H9 (cell line): ENCODE measurements around the gene THSD7A. TPM values are rescaled to one million over a fixed set of nuclear protein-coding genes. Genes with fewer than 3 reads are reported as not detected.

Source experiments
- DNase-seq: peaks from one replicate; pipeline ENCODE4 v3.0.0-alpha.2; 2017
- H2AFZ ChIP-seq: one replicate; pipeline ENCODE4 v1.6.1; 2013; ENCODE audit warnings: mild to moderate bottlenecking, low read length, control low read depth, moderate library complexity
- H2AK5ac ChIP-seq: 2 replicates; pipeline ENCODE4 v1.6.1; 2013; ENCODE audit warnings: low read length, control low read depth, mixed read lengths; ENCODE audit not compliant: insufficient read length
- H2BK120ac ChIP-seq: one replicate; pipeline ENCODE4 v1.6.1; 2013; ENCODE audit warnings: low read depth, mild to moderate bottlenecking, low read length, control low read depth, inconsistent platforms; ENCODE audit not compliant: poor library complexity, severe bottlenecking
- H2BK12ac ChIP-seq: 2 replicates; pipeline ENCODE4 v1.6.1; 2013; ENCODE audit warnings: low read length, control low read depth, mixed read lengths, low read depth; ENCODE audit not compliant: insufficient read length
- H2BK15ac ChIP-seq: 2 replicates; pipeline ENCODE4 v1.6.1; 2013; ENCODE audit warnings: low read depth, low read length, control low read depth
- H2BK20ac ChIP-seq: one replicate; pipeline ENCODE4 v1.6.1; 2013; ENCODE audit warnings: low read depth, mild to moderate bottlenecking, low read length, control low read depth, inconsistent platforms; ENCODE audit not compliant: poor library complexity, severe bottlenecking
- H2BK5ac ChIP-seq: 2 replicates; pipeline ENCODE4 v1.6.1; 2013; ENCODE audit warnings: low read length, control low read depth, mixed read lengths; ENCODE audit not compliant: insufficient read length
- H3K14ac ChIP-seq: 2 replicates; pipeline ENCODE4 v1.6.1; 2013; ENCODE audit warnings: low read length, control low read depth; ENCODE audit not compliant: insufficient read depth
- H3K18ac ChIP-seq: 2 replicates; pipeline ENCODE4 v1.6.1; 2013; ENCODE audit warnings: low read depth, mild to moderate bottlenecking, mixed read lengths, low read length, control low read depth; ENCODE audit not compliant: insufficient read length
- H3K23ac ChIP-seq: 2 replicates; pipeline ENCODE4 v1.6.1; 2013; ENCODE audit warnings: low read length, control low read depth, mixed read lengths, low read depth; ENCODE audit not compliant: insufficient read length
- H3K23me2 ChIP-seq: 2 replicates; pipeline ENCODE4 v1.6.1; 2013; ENCODE audit warnings: low read depth, mild to moderate bottlenecking, mixed read lengths, low read length, control low read depth; ENCODE audit not compliant: insufficient read length, poor library complexity, severe bottlenecking
- H3K27ac ChIP-seq: 2 replicates; pipeline ENCODE4 v1.5.1; 2013; ENCODE audit warnings: low read length, control low read depth, mixed read lengths, low read depth; ENCODE audit not compliant: insufficient read length
- H3K27me3 ChIP-seq: 2 replicates; pipeline ENCODE4 v1.6.1; 2013; ENCODE audit warnings: low read length, control low read depth, inconsistent platforms; ENCODE audit not compliant: insufficient read depth
- H3K4ac ChIP-seq: 2 replicates; pipeline ENCODE4 v1.6.1; 2013; ENCODE audit warnings: low read depth, mild to moderate bottlenecking, control low read depth, inconsistent platforms, low read length, moderate library complexity
- H3K4me1 ChIP-seq: 2 replicates; pipeline ENCODE4 v1.6.1; 2013; ENCODE audit warnings: low read length, control low read depth, inconsistent platforms; ENCODE audit not compliant: insufficient read depth
- H3K4me2 ChIP-seq: 2 replicates; pipeline ENCODE4 v1.6.1; 2013; ENCODE audit warnings: low read length, control low read depth, mixed read lengths; ENCODE audit not compliant: insufficient read length, insufficient read depth
- H3K56ac ChIP-seq: 2 replicates; pipeline ENCODE4 v1.6.1; 2013; ENCODE audit warnings: low read depth, mild to moderate bottlenecking, mixed read lengths, low read length, control low read depth; ENCODE audit not compliant: insufficient read length
- H3K79me1 ChIP-seq: 2 replicates; pipeline ENCODE4 v1.6.1; 2013; ENCODE audit warnings: low read depth, mild to moderate bottlenecking, moderate library complexity, low read length, control low read depth, inconsistent platforms; ENCODE audit not compliant: insufficient read depth, poor library complexity, severe bottlenecking
- H3K79me2 ChIP-seq: 2 replicates; pipeline ENCODE4 v1.6.1; 2013; ENCODE audit warnings: low read length, control low read depth, inconsistent platforms; ENCODE audit not compliant: insufficient read depth
- H3K9ac ChIP-seq: 2 replicates; pipeline ENCODE4 v1.6.1; 2013; ENCODE audit warnings: low read length, control low read depth, mixed read lengths; ENCODE audit not compliant: insufficient read length; ENCODE audit errors: extremely low read depth
- H3K9me3 ChIP-seq: one replicate; pipeline ENCODE4 v1.6.1; 2013; ENCODE audit warnings: low read depth, low read length, inconsistent platforms; ENCODE audit not compliant: control insufficient read depth
- H3T11ph ChIP-seq: one replicate; pipeline ENCODE4 v1.6.1; 2013; ENCODE audit warnings: mild to moderate bottlenecking, low read length, control low read depth, inconsistent platforms
- H4K20me1 ChIP-seq: one replicate; pipeline ENCODE4 v1.6.1; 2013; ENCODE audit not compliant: control insufficient read depth, insufficient read length, insufficient read depth
- H4K5ac ChIP-seq: 2 replicates; pipeline ENCODE4 v1.6.1; 2013; ENCODE audit warnings: low read depth, mild to moderate bottlenecking, mixed read lengths, low read length, control low read depth; ENCODE audit not compliant: insufficient read length
- H4K8ac ChIP-seq: replicated peaks from 2 replicates; pipeline ENCODE4 v1.6.1; 2013; ENCODE audit warnings: low read length, control low read depth, mixed read lengths, low read depth; ENCODE audit not compliant: insufficient read length
- H4K91ac ChIP-seq: 2 replicates; pipeline ENCODE4 v1.6.1; 2013; ENCODE audit warnings: low read depth, mild to moderate bottlenecking, moderate library complexity, mixed read lengths, low read length, control low read depth; ENCODE audit not compliant: insufficient read length
- H3K27ac Mint-ChIP-seq, 3 experiments: 2 replicates in 2 of 3; 3 replicates in 1 of 3; pipeline ENCODE4 v1.8.0; 2020 to 2021; ENCODE audit warnings: mixed read lengths in 3 of 3, mild to moderate bottlenecking in 1 of 3, moderate library complexity in 1 of 3
- H3K27me3 Mint-ChIP-seq: 2 replicates; pipeline ENCODE4 v1.8.0; 2021; ENCODE audit warnings: low read depth, mild to moderate bottlenecking, moderate library complexity, mixed read lengths
- H3K36me3 Mint-ChIP-seq, 3 experiments: 2 replicates in 2 of 3; 3 replicates in 1 of 3; pipeline ENCODE4 v1.8.0; 2020 to 2021; ENCODE audit warnings: low read depth in 3 of 3, mixed read lengths in 3 of 3; ENCODE audit not compliant: insufficient read depth in 1 of 3
- H3K4me1 Mint-ChIP-seq, 2 experiments: 2 replicates each; pipeline ENCODE4 v1.8.0; 2020; ENCODE audit warnings: mixed read lengths in 2 of 2
- H3K4me3 Mint-ChIP-seq, 2 experiments: 2 replicates in 1 of 2; 3 replicates in 1 of 2; pipeline ENCODE4 v1.8.0; 2020 to 2021; ENCODE audit warnings: mild to moderate bottlenecking in 2 of 2, mixed read lengths in 2 of 2, moderate library complexity in 1 of 2
- H3K9me3 Mint-ChIP-seq, 2 experiments: 2 replicates in 1 of 2; 3 replicates in 1 of 2; pipeline ENCODE4 v1.8.0; 2020; ENCODE audit warnings: mild to moderate bottlenecking in 2 of 2, mixed read lengths in 2 of 2, moderate library complexity in 1 of 2
- WGBS: extraction: QIAGEN DNeasy Blood & Tissue Kit; methylation state at CpG from one replicate; pipeline ENCODE4 v1.1.7; 2013; ENCODE audit warnings: missing lambda C conversion rate, low lambda C conversion rate, mixed read lengths; ENCODE audit not compliant: insufficient read length; ENCODE audit errors: extremely low coverage; 5-methylcytosine and 5-hydroxymethylcytosine counted together
- total RNA-seq: library from RNA; stranded (reverse); gene quantifications from 2 replicates; pipeline ENCODE4 v1.2.1, GENCODE V29; 2021
- TF ChIP-seq, protein P1 (sequence below): fragments of 200-600 bp; sonication (generic); conservative IDR thresholded peaks from 3 replicates; pipeline ENCODE4 v1.8.0; 2021; ENCODE audit warnings: antibody characterized with exemption, mild to moderate bottlenecking

Gene THSD7A
- total RNA-seq, 1 experiment from 2014 or later, result 0.42 TPM

DNA sequence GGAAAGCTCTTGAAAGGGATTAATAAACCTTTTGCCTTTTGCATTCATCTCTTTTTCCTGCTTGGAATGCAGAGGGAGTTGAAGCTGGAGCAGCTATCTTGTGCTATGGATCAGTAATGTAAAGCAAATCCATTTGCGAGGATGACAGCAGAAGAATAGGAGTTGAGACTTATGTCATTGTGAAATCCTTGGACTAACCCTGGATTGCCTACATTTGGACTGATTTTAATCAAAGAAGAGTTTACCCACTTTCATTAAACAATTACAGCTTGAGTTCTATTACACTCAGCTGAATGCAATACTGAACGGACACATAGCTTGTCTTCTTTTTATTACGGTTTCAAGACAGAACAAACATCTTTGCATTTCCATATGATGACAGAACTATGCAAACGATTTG is 496.1 kb downstream of the THSD7A start:
- H4K5ac ChIP-seq, result no peak overlapping the region
- H3K79me2 ChIP-seq, result no peaks in the 10 kb centered on the region
- no peak overlapping the region for H3K56ac ChIP-seq
- H4K91ac ChIP-seq, result no peak overlapping the region
- TF ChIP-seq, protein P1, sequence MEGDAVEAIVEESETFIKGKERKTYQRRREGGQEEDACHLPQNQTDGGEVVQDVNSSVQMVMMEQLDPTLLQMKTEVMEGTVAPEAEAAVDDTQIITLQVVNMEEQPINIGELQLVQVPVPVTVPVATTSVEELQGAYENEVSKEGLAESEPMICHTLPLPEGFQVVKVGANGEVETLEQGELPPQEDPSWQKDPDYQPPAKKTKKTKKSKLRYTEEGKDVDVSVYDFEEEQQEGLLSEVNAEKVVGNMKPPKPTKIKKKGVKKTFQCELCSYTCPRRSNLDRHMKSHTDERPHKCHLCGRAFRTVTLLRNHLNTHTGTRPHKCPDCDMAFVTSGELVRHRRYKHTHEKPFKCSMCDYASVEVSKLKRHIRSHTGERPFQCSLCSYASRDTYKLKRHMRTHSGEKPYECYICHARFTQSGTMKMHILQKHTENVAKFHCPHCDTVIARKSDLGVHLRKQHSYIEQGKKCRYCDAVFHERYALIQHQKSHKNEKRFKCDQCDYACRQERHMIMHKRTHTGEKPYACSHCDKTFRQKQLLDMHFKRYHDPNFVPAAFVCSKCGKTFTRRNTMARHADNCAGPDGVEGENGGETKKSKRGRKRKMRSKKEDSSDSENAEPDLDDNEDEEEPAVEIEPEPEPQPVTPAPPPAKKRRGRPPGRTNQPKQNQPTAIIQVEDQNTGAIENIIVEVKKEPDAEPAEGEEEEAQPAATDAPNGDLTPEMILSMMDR, result no peak
- Mint-ChIP-seq H3K9me3 (no peaks in the 10 kb centered on the region), H3K27me3 (no peaks in the 10 kb centered on the region), H3K4me3 (no peak overlapping the region), H3K4me1 (peaks cover 0 to 10% of the 10 kb centered on the region in 2 experiments; a peak in 2 of 4 replicates), H3K36me3 (no peaks in the 10 kb centered on the region), H3K27ac (no peak overlapping the region)
- H2AFZ ChIP-seq, result no peak overlapping the region
- H2BK15ac ChIP-seq, result no peak overlapping the region
- H3K4me1 ChIP-seq, result no peaks in the 10 kb centered on the region
- no peak overlapping the region for H3K4ac ChIP-seq
- no peak overlapping the region for H3T11ph ChIP-seq
- no peak overlapping the region for H4K8ac ChIP-seq
- H3K27ac ChIP-seq, result no peak overlapping the region
- no peaks in the 10 kb centered on the region for H3K23me2 ChIP-seq
- H3K23ac ChIP-seq, result no peak overlapping the region
- no peaks in the 10 kb centered on the region for H3K27me3 ChIP-seq
- no peak overlapping the region for H3K18ac ChIP-seq
- H2BK12ac ChIP-seq, result no peak overlapping the region
- no peak for DNase-seq
- H3K4me2 ChIP-seq, result no peak overlapping the region
- no peak overlapping the region for H3K9ac ChIP-seq
- H4K20me1 ChIP-seq, result no peaks in the 10 kb centered on the region
- WGBS, result no CpG with 5 or more reads among the region's 4 CpGs
- H2BK120ac ChIP-seq, result no peak overlapping the region
- no peaks in the 10 kb centered on the region for H3K79me1 ChIP-seq
- no peak overlapping the region for H3K14ac ChIP-seq
- H2BK5ac ChIP-seq, result no peak overlapping the region
- no peak overlapping the region for H2BK20ac ChIP-seq
- no peak overlapping the region for H2AK5ac ChIP-seq
- H3K9me3 ChIP-seq, result no peaks in the 10 kb centered on the region
